Activated naive CD8-positive, alpha-beta T cell treated with anti-CD3 and anti-CD28 coated beads, Interleukin-2, amount 50 U/mL, for 24 hours (primary cell): ENCODE measurements around the gene CFAP20DC.

Experiments used
- ATAC-seq: fragments of 150-1000 bp; cut with Tn5 transposase; one replicate; pipeline ENCODE4 v1.10.0; 2021
- DNase-seq: peaks from one replicate; pipeline ENCODE4 v3.0.0; 2021
- H3K27ac Mint-ChIP-seq: one replicate; pipeline ENCODE4 v1.8.0; 2021; ENCODE audit warnings: mild to moderate bottlenecking, mixed read lengths
- H3K27me3 Mint-ChIP-seq: one replicate; pipeline ENCODE4 v1.8.0; 2021; ENCODE audit warnings: mixed read lengths
- H3K36me3 Mint-ChIP-seq: one replicate; pipeline ENCODE4 v1.8.0; 2021; ENCODE audit warnings: low read depth, mixed read lengths
- H3K4me1 Mint-ChIP-seq: one replicate; pipeline ENCODE4 v1.8.0; 2021; ENCODE audit warnings: mixed read lengths
- H3K4me3 Mint-ChIP-seq: one replicate; pipeline ENCODE4 v1.8.0; 2021; ENCODE audit warnings: mild to moderate bottlenecking, moderate library complexity, mixed read lengths
- H3K9me3 Mint-ChIP-seq: one replicate; pipeline ENCODE4 v1.8.0; 2021; ENCODE audit warnings: mixed read lengths

The CFAP20DC gene

GRCh38 chr3:58693940-58694850 lies 355.6 kb downstream of the CFAP20DC start:
- Mint-ChIP-seq H3K4me1 (no peaks in the 10 kb centered on the region), H3K27ac (no peak overlapping the region), H3K4me3 (no peak overlapping the region), H3K36me3 (no peaks in the 10 kb centered on the region), H3K27me3 (peaks cover 8% of the 10 kb centered on the region), H3K9me3 (peaks cover 23% of the 10 kb centered on the region)
- ATAC-seq (no peak), DNase-seq (no peak)

DNA sequence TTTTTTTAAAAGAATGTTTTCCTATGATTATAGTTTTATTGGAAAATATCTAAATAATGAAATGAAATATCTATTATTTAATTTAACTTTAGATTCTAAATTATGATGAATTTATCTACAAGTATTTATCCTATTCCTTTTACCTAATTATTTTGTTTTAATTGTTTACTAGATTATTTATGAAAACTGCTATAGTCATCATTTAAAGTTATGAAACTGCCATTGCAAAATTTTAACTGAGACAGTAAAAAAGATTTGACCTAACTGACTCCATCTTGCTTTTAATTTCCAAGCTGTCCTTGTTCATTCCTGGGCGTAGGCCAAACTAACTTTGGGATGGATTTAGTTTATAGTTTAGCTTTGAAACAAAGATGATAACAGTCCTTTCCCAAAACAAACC lies 357.3 kb downstream of the CFAP20DC start:
- Mint-ChIP-seq H3K27ac (no peak overlapping the region), H3K4me3 (no peak overlapping the region), H3K27me3 (peaks cover 8% of the 10 kb centered on the region), H3K9me3 (peaks cover 23% of the 10 kb centered on the region), H3K36me3 (no peaks in the 10 kb centered on the region), H3K4me1 (no peaks in the 10 kb centered on the region)
- DNase-seq: no peak
- ATAC-seq: no peak
